HK-2 (cell line): Measurements from ENCODE around the gene HIP1.
"Not testable (repeated sequence)": the region's sequence is repeated elsewhere in the genome, so short reads cannot be mapped to it uniquely, and the experiment has no call there.

Experiments
- DNase-seq: peaks from one replicate; pipeline ENCODE4 v3.0.0-alpha.2; 2018; ENCODE audit not compliant: unreplicated experiment

HIP1 gene

DNA sequence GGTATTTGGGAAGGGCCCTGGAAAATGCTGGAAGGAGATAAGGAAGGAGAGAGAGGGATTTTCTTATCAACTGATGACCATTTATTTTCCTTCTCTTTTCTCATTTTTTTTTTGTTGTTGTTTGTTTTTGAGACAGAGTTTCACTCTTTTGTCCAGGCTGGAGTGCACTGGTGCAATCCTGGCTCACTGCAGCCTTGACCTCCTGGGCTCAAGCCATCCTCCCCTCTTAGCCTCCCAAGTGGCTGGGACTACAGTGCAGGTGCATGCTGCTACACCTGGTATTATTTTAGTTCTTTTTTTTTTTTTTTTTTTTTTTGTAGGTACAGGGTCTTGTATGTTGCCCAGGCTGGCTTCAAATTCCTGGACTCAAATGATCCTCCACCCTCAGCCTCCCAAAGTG, 52.2 kb downstream of the HIP1 start:
- no peak for DNase-seq

DNA sequence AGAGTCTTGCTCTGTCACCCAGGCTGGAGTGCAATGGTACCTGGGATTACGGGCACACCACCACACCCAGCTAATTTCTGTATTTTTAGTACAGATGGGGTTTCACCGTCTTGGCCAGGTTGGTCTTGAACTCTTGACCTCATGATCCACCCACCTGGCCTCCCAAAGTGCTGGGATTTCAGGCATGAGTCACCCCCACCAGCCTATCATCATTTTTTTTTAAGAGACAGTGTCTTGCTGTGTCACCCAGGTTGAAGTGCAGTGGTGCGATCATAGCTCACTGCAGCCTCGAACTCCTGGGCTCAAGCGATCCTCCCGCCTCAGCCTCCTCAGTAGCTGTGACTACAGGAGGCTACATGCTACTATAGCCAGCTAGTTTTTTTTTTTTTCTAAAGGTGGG, 56.7 kb downstream of the HIP1 start:
- DNase-seq = not testable (repeated sequence)

DNA sequence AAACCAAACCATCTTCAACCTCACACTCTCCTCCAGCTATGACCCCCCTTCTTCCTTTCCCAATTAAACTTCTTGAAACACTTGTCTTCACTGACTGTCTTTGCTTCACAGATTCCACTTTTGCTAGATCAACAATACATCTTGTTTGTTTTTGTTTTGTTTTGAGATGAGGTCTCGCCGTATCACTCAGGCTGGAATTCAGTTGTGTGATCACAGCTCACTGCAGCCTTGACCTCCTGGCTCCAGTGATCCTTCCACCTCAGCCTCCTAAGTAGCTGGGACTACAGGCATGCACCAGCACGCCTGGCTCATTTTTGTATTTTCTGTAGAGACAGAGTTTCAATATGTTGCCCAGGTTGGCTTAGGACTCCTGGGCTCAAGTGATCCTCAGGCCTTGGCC, 59.7 kb downstream of the HIP1 start:
- DNase-seq = no peak

DNA sequence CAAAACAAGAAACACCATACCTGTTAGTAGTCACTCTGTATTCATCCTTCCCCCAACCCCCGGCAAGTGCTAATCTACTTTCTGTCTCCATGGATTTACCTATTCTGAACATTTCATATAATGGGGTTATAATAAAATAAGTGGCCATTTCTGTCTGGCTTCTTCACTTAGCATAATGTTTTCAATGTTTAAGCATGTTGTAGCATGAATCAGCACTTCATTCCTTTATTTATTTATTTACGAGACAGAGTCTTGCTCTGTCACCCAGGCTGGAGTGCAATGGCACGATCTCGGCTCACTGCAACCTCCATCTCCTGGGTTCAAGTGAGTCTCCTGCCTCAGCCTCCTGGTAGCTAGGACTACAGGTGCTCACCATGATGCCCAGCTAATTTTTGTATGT, 69.2 kb downstream of the HIP1 start:
- DNase-seq = no peak

DNA sequence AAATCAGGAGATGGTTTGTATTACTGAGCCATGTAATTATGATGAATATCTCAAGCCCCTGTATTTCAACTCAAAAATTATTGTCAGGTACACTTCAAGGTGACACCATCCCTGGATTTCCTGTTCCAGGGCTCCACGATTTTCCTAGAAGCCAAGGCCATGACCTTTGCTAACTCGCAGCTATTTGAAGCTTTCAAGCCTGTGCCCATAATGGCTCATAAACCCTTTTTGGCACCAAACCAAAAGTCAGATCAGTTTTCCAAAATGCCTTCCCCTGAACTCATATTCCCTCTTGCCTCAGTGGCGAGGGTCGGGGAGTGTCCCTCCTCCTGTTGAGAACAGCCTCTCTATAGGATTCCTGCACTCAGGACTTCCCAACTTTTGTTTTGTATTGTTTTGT, 70.8 kb downstream of the HIP1 start:
- DNase-seq = no peak

DNA sequence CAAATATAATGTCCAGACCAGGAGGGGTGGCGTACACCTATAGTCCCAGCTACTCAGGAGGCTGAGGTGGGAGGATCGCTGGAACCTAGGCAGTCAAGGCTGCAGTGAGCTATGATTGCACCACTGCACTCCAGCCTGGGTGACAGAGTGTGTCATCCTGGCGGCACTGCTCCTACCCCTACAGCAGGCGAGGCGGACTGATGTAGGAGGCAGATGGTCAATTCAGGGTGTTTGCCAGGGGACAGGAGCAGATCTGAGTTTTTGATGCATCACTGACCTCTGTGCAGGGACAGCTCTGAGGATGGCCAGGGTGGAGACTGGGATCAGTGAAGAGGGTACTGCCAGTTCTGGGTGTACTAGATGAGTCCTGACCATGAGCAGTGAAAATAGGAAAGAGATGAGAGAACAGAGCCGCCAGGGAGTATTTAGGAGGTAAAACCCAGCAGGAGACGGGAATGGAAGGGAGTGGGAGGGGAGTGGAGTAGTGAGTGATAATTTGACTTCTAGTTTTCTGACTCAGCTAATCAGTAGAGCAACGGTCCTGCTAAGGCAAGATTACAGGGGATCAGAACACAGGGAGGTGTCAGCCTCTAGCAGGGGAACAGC, 75.3 kb downstream of the HIP1 start:
- DNase-seq = no peak

DNA sequence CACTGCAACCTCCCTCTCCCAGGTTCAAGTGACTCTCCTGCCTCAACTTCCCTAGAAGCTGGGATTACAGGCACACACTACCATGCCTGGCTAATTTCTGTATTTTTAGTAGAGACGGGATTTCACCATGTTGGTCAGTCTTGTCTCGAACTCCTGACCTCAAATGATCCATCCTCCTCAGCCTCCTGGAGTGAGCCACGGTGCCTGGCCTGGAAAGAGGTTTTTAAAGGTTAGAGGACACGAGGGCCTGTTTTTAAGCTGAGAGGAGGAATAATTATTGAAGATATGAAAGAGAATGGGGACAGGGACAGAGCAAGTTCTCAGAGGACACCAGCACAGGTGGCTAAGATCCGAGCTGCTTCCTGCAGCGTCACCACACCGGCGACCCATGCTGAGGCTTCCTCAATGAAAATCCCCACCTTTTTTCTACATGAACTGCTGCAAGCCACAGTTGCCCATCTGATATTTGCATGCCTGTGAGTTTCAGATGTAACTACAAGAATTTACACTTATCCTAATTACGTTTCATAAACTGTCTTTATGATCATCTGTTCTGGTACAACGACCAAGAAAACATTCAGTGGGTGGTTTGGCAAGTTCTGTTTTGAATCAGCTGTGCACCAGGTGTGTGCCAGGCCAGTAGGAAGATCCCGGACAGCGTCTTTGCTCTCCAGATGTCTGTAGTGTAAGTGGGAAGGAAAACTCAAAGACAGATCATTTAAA, 76.0 kb downstream of the HIP1 start:
- DNase-seq = no peak

DNA sequence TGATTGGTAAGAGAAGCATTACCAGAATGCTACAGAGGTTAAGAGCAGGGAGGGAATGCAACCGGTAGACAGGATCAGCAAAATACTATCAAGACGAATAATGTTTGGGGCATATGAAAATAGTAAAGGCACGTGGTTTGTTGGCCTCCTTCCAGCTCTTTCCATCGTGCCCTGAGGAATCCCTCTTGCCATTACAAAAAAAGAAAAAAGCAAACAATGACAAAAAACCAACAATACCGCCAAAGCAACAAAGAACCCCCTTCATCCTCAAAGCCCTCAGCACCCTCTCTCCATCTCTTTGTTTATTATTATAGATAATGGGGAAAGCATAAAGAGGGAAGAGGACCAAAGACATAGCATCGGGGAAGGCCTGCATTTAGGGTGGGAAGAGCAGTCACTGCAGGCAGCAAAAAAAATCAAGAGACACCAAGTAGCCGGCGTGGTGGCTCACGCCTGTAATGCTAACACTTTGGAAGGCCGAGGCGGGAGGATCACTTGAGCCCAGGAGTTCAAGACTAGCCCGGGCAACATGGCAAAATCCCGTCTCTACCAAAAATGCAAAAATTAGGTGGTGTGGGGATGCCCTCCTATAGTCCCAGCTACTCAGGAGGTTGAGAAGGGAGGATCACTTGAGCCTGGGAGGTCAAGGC, 78.0 kb downstream of the HIP1 start:
- DNase-seq = no peak

DNA sequence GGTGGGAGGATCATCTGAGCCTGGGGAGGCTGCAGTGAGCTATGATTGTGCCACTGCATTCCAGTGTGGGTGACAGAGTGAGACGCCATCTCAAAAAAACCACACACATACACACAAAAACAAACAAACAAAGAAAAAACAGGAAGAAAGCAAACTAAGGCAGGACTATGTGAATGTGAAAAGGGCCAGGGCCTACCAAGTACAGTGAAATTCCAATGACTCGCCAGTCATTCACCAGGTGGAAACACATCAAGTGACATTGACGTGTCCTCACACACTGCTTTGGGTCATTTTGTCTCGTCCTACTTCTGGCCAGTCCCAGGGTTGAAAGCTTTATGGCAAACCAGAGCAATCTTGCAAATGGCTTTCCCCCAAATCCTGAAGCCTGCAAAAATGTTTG, 79.9 kb downstream of the HIP1 start:
- no peak for DNase-seq

DNA sequence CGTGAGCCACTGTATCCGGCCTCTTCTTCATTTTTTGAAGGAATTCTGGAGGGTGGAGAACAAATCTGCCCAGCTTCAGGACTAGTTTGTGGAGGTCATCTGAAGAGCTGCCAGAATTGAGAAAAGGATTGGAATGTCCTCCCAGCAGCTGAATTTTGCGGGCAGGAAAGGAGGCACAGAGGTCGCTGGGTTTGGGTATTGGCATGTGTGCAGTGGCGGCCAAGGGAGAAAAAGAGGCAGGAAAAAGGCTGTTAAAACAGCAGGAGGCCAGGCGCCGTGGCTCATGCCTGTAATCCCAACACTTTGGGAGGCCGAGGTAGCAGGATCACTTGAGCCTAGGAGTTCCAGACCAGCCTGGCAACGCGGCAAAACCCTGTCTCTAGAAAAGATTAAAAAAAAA, 80.4 kb downstream of the HIP1 start:
- DNase-seq = no peak

DNA sequence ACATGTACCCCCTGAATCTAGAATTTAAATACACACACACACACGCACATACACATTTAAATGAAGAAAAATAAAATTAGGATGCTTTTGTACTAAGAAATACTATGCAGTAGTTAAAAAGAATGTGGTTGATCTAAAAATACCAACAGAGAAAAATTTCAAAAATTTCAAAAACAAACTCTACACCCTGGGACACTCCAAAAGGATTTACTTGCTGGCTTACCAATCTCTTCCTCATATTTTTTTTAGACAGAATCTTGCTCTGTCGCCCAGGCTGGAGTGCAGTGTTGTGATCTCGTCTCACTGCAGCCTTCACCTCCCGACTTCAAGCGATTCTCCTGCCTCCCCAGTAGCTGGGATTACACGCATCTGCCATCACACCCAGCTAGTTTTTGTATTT, 80.9 kb downstream of the HIP1 start:
- DNase-seq = no peak

DNA sequence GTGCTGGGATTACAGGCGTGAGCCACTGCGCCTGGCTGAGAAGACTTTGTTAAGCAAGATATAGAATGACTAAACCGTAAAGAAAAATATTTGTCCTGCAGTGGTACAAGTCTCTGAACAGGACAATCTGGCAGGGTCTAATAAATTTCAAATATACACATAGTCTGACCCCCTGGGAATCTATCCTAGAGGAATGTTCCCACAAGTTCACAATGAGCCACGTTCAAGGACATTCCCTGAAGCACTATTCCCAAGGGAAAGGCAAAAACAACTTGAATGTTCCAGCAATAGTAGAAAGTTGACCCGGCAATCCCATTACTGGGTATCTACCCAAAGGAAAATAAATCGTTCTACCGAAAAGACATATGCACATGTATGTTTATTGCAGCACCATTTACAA, 82.0 kb downstream of the HIP1 start:
- DNase-seq = no peak

DNA sequence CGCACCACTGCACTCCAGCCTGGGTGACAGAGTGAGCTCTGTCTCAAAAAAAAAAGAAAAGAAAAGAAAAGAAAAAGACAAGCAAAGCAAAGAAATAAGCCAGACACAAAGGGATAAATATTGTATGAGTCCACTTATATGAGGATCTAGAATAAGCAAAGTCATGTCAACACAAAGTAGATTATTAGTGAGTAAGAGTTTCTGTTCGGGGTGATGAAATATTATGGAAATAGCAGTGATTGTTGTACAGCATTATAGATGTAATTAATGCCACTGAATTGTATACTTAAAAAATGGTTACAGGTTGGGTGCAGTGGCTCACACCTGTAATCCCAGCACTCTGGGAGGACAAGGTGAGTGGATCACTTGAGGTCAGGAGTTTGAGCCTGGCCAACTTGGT, 83.2 kb downstream of the HIP1 start:
- DNase-seq = no peak

DNA sequence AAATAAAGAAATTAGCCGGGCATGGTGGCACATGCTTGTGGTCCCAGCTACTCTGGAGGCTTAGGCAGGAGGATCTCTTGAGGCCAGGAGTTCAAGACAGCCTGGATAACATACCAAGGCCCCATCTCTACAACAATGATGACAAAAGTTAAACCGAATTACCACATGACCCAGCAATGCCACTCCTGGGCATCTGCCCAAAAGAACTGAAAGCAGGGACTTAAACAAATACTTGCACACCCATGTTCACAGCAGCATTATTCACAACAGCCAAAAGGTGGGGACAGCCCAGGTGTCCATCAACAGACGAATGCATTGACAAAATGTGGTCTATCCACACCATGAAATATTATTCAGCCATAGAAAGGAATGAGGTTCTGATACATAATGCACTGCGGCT, 83.9 kb downstream of the HIP1 start:
- DNase-seq = no peak

DNA sequence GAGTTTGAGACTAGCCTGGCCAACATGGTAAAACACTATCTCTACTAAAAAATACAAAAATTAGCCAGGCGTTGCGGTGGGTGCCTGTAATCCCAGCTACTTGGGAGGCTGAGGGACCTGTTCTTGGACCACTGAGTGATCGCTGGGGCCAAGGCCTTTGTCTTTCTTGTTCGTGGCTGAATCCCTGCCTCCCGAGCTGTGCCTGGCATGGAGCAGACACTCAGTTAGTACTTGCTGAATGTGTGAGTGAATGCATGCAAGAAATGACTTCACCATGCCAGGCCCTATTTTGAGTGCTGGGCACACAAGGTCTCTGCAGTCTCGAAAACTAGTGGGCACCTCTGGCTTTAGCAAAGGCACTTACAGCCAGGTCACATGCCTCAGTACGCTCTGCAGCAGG, 85.1 kb downstream of the HIP1 start:
- no peak for DNase-seq

DNA sequence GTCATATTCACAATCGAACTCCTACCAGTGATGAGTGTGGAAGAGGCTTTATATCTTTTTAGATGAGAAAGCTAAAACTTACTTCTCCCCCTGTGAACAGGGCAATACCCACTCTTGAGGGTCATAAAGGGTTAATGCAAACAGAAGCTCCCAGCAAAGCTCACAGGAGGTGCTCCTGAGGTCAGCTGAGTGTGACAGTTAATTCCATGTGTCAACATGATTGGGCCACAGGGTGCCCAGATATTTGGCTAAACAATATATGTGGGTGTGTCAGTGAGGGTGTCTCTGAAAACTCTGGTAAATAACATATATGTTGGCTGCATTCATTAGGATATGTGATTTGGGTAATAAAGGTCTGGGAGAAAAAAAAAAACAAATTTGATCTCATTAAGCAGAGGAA, 86.0 kb downstream of the HIP1 start:
- DNase-seq = no peak

DNA sequence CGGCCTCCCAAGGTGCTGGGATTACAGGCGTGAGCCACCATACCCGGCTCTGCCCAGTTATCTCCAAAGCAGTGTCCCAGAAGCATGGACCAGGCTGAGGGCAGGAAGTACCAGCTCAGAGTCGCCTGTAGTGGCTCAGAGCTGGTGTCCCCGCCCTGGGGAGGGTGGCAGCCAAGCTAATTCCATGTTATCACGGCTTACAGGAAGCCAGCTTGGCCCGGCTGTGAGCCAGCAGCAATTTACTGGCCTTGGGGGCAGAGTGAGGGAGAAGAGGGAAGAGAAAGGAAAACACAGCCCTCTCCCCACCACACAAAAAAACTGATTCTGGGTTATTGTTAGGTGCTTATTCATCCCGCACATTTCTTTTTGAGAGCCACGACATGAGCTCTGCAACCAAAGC, 88.1 kb downstream of the HIP1 start:
- DNase-seq = no peak

DNA sequence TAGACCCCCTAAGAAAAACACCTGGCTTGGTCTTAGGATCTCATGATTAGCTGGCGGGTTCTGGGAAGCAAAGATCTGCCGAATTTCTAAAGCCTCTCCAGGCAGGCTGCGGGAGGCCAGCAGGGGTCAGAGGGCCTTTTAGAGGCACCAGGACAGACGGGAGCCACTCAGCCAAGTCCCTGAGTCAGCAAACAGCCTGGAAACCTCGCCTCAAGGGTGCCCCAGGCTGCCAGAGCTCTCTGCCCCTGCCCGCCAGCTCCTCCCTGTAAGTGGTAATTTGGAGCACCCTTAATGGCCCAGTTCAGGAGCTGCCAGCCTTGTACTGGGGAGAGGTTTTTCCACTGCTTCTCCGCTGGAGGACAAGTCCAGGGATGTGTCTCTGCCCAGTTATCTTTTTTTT, 88.7 kb downstream of the HIP1 start:
- DNase-seq = peak; percentile 52

DNA sequence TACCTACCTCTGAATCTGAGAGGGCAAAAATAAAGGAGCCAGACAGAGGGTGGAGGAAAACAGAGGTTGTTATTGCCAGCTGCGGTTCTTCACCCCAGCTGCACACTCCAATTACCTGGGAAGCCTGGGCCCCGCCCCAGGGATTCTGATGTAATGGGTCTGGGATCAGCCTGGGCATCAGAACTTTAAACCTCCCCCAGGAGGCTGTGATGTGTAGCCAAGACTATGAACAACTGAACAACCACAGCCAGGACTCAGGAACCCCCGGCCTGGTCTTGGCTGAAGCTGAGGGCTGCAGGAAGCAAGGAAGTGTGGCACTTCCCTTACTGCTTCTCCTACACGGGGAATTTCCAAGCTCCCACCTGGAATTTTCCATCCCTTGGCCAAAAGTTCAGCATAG, 89.3 kb downstream of the HIP1 start:
- DNase-seq = peak; percentile 27

DNA sequence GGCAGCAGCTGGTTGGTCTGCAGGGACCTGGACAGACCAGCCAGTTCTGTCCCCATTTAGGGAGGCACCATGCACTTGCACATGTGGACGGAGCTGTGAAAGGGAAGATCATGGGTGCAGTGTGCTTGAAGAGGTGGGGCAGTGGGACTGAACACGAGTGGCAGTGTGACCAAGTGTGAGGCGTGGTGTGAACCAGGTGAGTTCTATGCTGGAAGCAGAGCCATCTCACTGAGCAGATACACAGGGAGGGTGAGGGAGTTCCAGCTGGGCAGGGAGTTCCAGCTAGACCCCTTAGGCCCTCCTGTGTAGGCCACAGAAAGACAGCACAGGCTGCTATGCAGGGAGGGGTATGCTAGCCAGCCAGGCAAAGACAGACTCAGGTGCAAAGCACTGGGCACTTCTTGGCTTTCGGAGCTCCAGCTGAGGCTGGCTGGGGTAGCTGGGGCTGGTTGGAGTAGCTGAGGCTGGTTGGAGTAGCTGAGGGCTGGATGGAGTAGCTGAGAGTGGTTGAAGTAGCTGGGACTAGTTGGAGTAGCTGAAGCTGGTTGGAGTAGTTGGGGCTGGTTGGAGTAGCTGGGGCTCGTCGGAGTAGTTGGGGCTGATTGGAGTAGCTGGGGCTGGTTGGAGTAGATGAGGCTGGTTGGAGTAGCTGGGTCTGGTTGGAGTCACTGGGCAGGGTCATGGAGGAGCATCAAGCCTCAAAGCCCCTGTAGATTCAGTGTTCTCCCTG, 90.9 kb downstream of the HIP1 start:
- no peak for DNase-seq

DNA sequence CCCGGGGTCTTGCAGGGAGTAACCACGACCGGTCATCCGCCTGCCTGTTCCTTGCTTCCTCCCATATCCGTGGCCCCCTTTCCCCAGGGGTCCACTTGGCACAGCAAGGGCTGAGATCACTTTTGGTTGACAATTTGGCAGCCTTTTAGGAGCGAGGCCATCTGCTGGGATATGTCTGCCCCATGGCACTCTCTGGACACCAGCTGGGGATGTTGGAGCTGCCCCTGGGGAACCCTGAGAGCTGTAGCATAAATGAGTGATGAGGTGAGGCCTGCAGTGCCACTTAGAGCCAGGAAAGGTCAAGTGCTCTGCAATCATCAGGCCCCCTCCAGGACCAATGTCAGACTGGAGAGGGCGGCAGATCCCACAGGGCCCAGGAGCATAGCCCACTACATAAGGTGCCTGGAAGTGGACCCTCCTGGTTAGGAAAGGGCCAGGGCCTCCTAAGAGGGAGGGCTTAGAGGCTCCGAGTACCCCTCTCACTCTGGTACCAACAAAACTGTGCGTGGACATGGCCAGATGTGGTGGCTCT, 92.1 kb downstream of the HIP1 start:
- DNase-seq = no peak

DNA sequence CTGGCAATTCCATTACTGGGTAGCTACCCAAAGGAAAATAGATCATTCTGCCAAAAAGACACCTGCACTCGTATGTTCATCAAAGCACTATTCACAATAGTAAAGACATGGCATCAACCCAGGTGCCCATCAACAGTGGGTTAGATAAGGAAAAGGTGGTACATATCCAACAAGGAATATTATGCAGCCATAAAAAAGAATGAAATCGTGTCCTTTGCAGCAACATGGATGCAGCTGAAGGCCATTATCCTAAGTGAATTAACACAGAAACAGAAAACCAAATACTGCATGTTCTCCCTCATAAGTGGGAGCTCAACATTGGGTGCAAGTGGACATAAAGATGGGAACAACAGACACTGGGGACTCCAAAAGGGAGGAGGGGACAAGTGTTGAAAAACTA, 93.2 kb downstream of the HIP1 start:
- no peak for DNase-seq

DNA sequence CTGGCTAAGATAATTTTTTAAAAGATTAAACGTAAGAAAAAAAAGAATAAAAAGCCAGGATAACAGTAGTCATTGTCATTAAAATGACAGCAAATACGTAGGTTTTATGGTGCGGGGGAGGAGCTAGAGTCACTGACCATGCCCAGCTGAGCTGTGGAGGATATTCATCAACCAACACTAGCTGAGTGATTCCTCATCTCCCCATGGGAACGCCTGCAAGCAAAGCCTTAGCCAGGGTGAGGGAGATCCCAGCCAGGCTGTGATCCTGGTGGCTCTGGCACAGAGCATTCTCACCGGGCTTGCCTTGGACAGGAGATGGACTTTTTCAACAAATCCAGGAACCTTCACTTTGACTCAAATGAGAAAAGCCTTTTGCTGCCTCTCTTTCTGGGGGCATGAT, 94.2 kb downstream of the HIP1 start:
- no peak for DNase-seq
